ENCODE data around the gene ADCK1. TPM values are rescaled to one million over a fixed set of nuclear protein-coding genes. Genes with fewer than 3 reads are reported as not detected.
A peak's percentile ranks its signal among the peaks of the same experiment; 100 is the strongest.

The ADCK1 gene
- total RNA-seq, 1 donor from 2014 or later: 7.8 TPM

DNA sequence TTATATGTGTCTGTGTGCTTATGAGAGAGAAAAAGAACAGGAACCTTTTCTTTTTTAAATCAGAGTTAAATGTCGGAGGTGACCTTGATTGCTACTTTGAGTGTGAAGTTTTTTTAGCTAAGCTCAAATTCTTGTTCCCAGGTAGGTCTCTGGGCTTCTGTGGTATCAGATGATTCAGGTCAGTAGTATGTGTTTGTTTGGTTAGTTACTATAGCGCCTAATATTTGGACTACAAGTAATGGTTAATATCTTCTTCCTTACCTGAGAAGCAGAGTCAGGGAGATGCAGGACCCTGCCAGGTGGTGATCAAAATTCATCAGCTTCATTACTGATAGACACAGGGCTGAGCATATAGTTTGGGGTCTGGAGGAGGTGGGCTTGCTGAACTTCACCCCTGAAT is 30.8 kb downstream of the ADCK1 start:
- H3K27me3 Mint-ChIP-seq (ENCODE audit: unreplicated experiment): no peaks in the 10 kb centered on the region
- no peak for DNase-seq (ENCODE audit: extremely low spot score, unreplicated experiment)
- no peak overlapping the region for H3K4me3 Mint-ChIP-seq (ENCODE audit: unreplicated experiment)
- H3K9me3 Mint-ChIP-seq (ENCODE audit: unreplicated experiment): no peaks in the 10 kb centered on the region
- TF ChIP-seq, protein P1, sequence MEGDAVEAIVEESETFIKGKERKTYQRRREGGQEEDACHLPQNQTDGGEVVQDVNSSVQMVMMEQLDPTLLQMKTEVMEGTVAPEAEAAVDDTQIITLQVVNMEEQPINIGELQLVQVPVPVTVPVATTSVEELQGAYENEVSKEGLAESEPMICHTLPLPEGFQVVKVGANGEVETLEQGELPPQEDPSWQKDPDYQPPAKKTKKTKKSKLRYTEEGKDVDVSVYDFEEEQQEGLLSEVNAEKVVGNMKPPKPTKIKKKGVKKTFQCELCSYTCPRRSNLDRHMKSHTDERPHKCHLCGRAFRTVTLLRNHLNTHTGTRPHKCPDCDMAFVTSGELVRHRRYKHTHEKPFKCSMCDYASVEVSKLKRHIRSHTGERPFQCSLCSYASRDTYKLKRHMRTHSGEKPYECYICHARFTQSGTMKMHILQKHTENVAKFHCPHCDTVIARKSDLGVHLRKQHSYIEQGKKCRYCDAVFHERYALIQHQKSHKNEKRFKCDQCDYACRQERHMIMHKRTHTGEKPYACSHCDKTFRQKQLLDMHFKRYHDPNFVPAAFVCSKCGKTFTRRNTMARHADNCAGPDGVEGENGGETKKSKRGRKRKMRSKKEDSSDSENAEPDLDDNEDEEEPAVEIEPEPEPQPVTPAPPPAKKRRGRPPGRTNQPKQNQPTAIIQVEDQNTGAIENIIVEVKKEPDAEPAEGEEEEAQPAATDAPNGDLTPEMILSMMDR (IDR thresholded peaks at IDR 0.05): no peak
- H3K4me1 Mint-ChIP-seq (ENCODE audit: unreplicated experiment): no peaks in the 10 kb centered on the region
- H3K36me3 Mint-ChIP-seq (ENCODE audit: unreplicated experiment): peaks cover 15% of the 10 kb centered on the region
- no peak overlapping the region for H3K27ac Mint-ChIP-seq (ENCODE audit: unreplicated experiment)

DNA sequence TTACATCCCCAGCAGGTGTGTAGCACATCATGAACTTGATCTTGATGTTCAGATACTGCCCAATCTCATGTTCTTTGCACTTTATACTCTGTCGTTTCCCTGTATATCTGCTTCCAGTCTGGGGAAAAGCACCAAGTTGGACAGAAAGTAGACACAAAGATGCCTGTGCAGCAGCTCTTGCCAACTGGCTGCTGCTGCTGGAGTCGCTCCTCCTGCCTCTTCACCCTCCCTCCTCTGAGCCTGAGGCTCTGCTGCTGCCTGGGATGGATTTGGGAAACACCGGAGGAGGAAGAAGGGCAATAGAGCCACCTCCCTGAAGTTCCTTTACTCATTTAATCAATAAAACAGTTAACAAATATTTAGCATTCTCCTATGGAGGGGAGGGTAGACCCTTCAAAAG is 32.4 kb downstream of the ADCK1 start:
- TF ChIP-seq, protein P1 (IDR thresholded peaks at IDR 0.05): no peak
- DNase-seq (ENCODE audit: extremely low spot score, unreplicated experiment): no peak
- H3K27me3 Mint-ChIP-seq (ENCODE audit: unreplicated experiment): no peaks in the 10 kb centered on the region
- H3K4me1 Mint-ChIP-seq (ENCODE audit: unreplicated experiment): no peaks in the 10 kb centered on the region
- peaks cover 16% of the 10 kb centered on the region for H3K36me3 Mint-ChIP-seq (ENCODE audit: unreplicated experiment)
- no peak overlapping the region for H3K27ac Mint-ChIP-seq (ENCODE audit: unreplicated experiment)
- H3K4me3 Mint-ChIP-seq (ENCODE audit: unreplicated experiment): no peak overlapping the region
- no peaks in the 10 kb centered on the region for H3K9me3 Mint-ChIP-seq (ENCODE audit: unreplicated experiment)

DNA sequence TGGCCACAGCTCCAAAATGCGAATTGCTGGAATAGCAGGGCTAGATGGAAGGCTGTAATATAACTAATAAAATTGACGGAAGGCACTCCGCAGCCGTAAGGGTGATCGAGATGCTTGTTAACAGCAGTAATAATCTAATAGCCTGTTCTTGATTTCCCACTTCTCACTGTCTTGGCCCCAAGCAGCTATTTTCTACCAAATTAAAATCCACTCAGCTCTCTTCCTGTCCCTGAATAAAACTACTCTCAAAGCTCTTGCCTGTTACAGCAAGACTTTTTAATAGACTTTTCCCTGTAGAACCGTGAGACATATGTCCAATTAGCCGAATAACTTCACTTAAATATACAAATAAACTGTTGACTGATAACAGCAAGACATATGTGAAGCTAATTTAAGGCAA is 38.0 kb downstream of the ADCK1 start:
- Mint-ChIP-seq H3K36me3 (ENCODE audit: unreplicated experiment) (peaks cover 8% of the 10 kb centered on the region), H3K27ac (ENCODE audit: unreplicated experiment) (no peak overlapping the region), H3K4me3 (ENCODE audit: unreplicated experiment) (no peak overlapping the region), H3K4me1 (ENCODE audit: unreplicated experiment) (peaks cover 10% of the 10 kb centered on the region), H3K27me3 (ENCODE audit: unreplicated experiment) (no peaks in the 10 kb centered on the region), H3K9me3 (ENCODE audit: unreplicated experiment) (no peaks in the 10 kb centered on the region)
- TF ChIP-seq, protein P1 (IDR thresholded peaks at IDR 0.05): no peak
- DNase-seq (ENCODE audit: extremely low spot score, unreplicated experiment): no peak

DNA sequence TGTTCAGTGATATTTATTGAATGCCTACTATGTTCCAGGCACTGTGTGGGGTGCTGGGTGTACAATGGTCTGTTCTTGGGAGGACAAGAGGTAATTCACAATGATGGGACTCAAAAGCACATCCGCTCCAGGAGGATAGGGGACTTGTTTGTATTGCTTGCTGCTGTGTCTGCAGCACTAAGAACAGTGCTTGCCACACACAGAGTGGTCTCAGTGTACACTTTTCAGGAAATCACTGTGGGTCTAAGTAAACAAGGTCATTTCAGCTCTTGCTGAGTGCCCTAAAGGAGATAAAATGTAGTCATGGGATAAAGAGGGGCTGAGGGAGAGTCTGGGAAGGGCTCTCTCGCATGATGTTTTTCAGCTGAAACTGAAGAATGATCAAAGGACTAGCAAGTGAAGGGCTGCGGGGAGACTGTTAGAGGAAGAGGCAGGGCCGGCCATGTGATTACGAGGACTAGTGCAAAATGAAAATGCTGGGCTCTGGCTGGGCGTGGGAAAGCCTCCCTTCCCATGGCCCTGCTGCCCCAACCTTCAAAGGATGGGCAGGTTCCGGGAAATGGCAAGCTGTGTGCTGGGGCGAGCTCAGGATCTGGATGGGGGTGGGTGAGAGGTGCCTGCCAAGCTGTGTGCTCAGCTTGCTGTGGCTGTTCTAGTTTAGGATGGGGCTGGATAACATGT is 39.1 kb downstream of the ADCK1 start:
- H3K9me3 Mint-ChIP-seq (ENCODE audit: unreplicated experiment): no peaks in the 10 kb centered on the region
- DNase-seq (ENCODE audit: extremely low spot score, unreplicated experiment): no peak
- peaks cover 4% of the 10 kb centered on the region for H3K36me3 Mint-ChIP-seq (ENCODE audit: unreplicated experiment)
- H3K4me3 Mint-ChIP-seq (ENCODE audit: unreplicated experiment): peak overlapping the region; percentile 0
- peak overlapping the region; percentile 12 for H3K27ac Mint-ChIP-seq (ENCODE audit: unreplicated experiment)
- TF ChIP-seq, protein P1 (IDR thresholded peaks at IDR 0.05): no peak
- no peaks in the 10 kb centered on the region for H3K27me3 Mint-ChIP-seq (ENCODE audit: unreplicated experiment)
- H3K4me1 Mint-ChIP-seq (ENCODE audit: unreplicated experiment): peaks cover 10% of the 10 kb centered on the region

DNA sequence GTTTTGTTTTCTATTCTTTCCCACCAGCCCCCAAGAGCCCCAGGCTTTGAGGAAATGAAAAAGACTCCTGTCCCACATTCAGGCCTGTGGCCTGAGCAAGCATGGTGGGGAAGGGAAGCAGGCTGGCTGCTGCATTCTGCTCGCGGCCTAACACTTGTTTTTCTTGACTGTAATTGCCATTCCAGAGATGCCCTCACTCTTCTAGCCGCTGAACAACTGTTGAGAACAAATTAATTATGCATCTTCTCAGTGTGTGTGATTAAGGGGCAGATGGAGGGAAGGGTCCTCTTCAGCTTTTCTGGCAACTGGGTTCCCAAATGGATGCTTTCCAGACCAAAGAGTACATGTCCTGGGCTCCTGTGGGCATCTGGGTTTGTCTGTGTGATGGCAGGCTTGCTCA is 43.3 kb downstream of the ADCK1 start:
- Mint-ChIP-seq H3K4me1 (ENCODE audit: unreplicated experiment) (peaks cover 10% of the 10 kb centered on the region), H3K27ac (ENCODE audit: unreplicated experiment) (peak overlapping the region; percentile 18), H3K36me3 (ENCODE audit: unreplicated experiment) (no peaks in the 10 kb centered on the region), H3K9me3 (ENCODE audit: unreplicated experiment) (no peaks in the 10 kb centered on the region), H3K27me3 (ENCODE audit: unreplicated experiment) (no peaks in the 10 kb centered on the region), H3K4me3 (ENCODE audit: unreplicated experiment) (no peak overlapping the region)
- no peak for DNase-seq (ENCODE audit: extremely low spot score, unreplicated experiment)
- TF ChIP-seq, protein P1 (IDR thresholded peaks at IDR 0.05): no peak

Measured in osteocyte (in vitro differentiated cells).